HEK293 (cell line): ENCODE data around the gene PLEKHG2.

Experiments
- CTCF ChIP-seq: fragments of 450-650 bp; formaldehyde crosslinking; IDR thresholded peaks from 2 replicates; pipeline ENCODE4 v1.5.1; 2016; ENCODE audit warnings: missing biosample characterization, missing genetic modification characterization
- KLF8 ChIP-seq: fragments of 450-650 bp; formaldehyde crosslinking; IDR thresholded peaks from 2 replicates; pipeline ENCODE4 v1.5.1; 2016; ENCODE audit warnings: missing biosample characterization, missing genetic modification characterization
- PATZ1 ChIP-seq: fragments of 450-650 bp; formaldehyde crosslinking; IDR thresholded peaks from 2 replicates; pipeline ENCODE4 v1.5.1; 2016; ENCODE audit warnings: missing biosample characterization, missing genetic modification characterization
- PRDM1 ChIP-seq: fragments of 450-650 bp; formaldehyde crosslinking; IDR thresholded peaks from 2 replicates; pipeline ENCODE4; 2016; ENCODE audit warnings: missing biosample characterization, missing genetic modification characterization
- SP2 ChIP-seq: fragments of 450-650 bp; formaldehyde crosslinking; IDR thresholded peaks from 2 replicates; pipeline ENCODE4 v1.5.1; 2016; ENCODE audit warnings: missing biosample characterization, missing genetic modification characterization
- TCF7L2 ChIP-seq: IDR thresholded peaks from 2 replicates; pipeline ENCODE4 v1.6.1; 2011; ENCODE audit warnings: low read depth, mild to moderate bottlenecking, inconsistent platforms, low read length, moderate library complexity, borderline replicate concordance
- WT1 ChIP-seq: fragments of 450-650 bp; formaldehyde crosslinking; IDR thresholded peaks from 2 replicates; pipeline ENCODE4 v1.5.1; 2016; ENCODE audit warnings: missing biosample characterization, missing genetic modification characterization
- ZBTB1 ChIP-seq: fragments of 450-650 bp; formaldehyde crosslinking; IDR thresholded peaks from 2 replicates; pipeline ENCODE4 v1.5.1; 2016; ENCODE audit warnings: missing biosample characterization, missing genetic modification characterization
- ZFP37 ChIP-seq: fragments of 450-650 bp; formaldehyde crosslinking; IDR thresholded peaks from 2 replicates; pipeline ENCODE4 v1.5.1; 2016; ENCODE audit warnings: missing biosample characterization, missing genetic modification characterization
- ZNF112 ChIP-seq: fragments of 450-650 bp; formaldehyde crosslinking; IDR thresholded peaks from 2 replicates; pipeline ENCODE4 v1.5.0; 2017; ENCODE audit warnings: missing biosample characterization, missing genetic modification characterization
- ZNF214 ChIP-seq: fragments of 450-650 bp; formaldehyde crosslinking; IDR thresholded peaks from 2 replicates; pipeline ENCODE4 v1.5.1; 2017; ENCODE audit warnings: missing biosample characterization, mild to moderate bottlenecking, missing genetic modification characterization, borderline replicate concordance
- ZNF23 ChIP-seq: fragments of 450-650 bp; formaldehyde crosslinking; IDR thresholded peaks from 2 replicates; pipeline ENCODE4 v1.5.1; 2016; ENCODE audit warnings: missing biosample characterization, missing genetic modification characterization, borderline replicate concordance
- ZNF335 ChIP-seq: fragments of 450-650 bp; formaldehyde crosslinking; conservative IDR thresholded peaks from 2 replicates; pipeline ENCODE4 v1.5.1; 2016; ENCODE audit warnings: missing biosample characterization, missing genetic modification characterization
- ZNF518A ChIP-seq: fragments of 450-650 bp; formaldehyde crosslinking; conservative IDR thresholded peaks from 2 replicates; pipeline ENCODE4 v1.5.1; 2016; ENCODE audit warnings: low read depth, missing biosample characterization, missing genetic modification characterization
- ZNF560 ChIP-seq: fragments of 450-650 bp; formaldehyde crosslinking; IDR thresholded peaks from 2 replicates; pipeline ENCODE4 v1.5.1; 2017; ENCODE audit warnings: missing biosample characterization, missing genetic modification characterization, borderline replicate concordance
- ZNF701 ChIP-seq: fragments of 450-650 bp; formaldehyde crosslinking; IDR thresholded peaks from 2 replicates; pipeline ENCODE4 v1.5.1; 2016; ENCODE audit warnings: missing biosample characterization, missing genetic modification characterization
- ZNF768 ChIP-seq: fragments of 450-650 bp; formaldehyde crosslinking; IDR thresholded peaks from 2 replicates; pipeline ENCODE4 v1.5.1; 2018; ENCODE audit warnings: missing biosample characterization, mild to moderate bottlenecking, missing genetic modification characterization
- ZSCAN23 ChIP-seq: fragments of 450-650 bp; formaldehyde crosslinking; IDR thresholded peaks from 2 replicates; pipeline ENCODE4 v1.5.1; 2016; ENCODE audit warnings: missing biosample characterization, missing genetic modification characterization
- TF ChIP-seq, protein P1 (sequence below): fragments of 450-650 bp; formaldehyde crosslinking; IDR thresholded peaks from 2 replicates; pipeline ENCODE4 v1.5.1; 2016; ENCODE audit warnings: missing biosample characterization, missing genetic modification characterization
- TF ChIP-seq, protein P2 (sequence below): IDR thresholded peaks from 2 replicates; pipeline ENCODE4 v1.6.1; 2011; ENCODE audit warnings: mild to moderate bottlenecking, low read depth, low read length, borderline replicate concordance
- TF ChIP-seq, protein P3 (sequence below): fragments of 450-650 bp; formaldehyde crosslinking; IDR thresholded peaks from 2 replicates; pipeline ENCODE4 v1.5.1; 2016; ENCODE audit warnings: missing biosample characterization, missing genetic modification characterization

PLEKHG2 gene

GRCh38 chr19:39430675-39431593, 18.5 kb downstream of the PLEKHG2 start (continued):
- TF ChIP-seq ZNF518A (no peak; the same call in 1 of the 2 replicates), ZBTB1 (tag by site-specific recombination) (no peak), ZNF701 (tag by site-specific recombination) (no peak), ZNF23 (tag by site-specific recombination) (no peak), ZNF768 (tag by site-specific recombination) (0 out of 2 replicates have a peak, but pooled peaks have one; percentile 8), ZNF335 (peak; percentile 36), WT1 (tag by site-specific recombination) (peak; percentile 16; the same call in 1 of the 2 replicates), PATZ1 (peak; percentile 55), ZSCAN23 (tag by site-specific recombination) (no peak), ZNF560 (tag by site-specific recombination) (no peak), TCF7L2 (no peak), KLF8 (tag by site-specific recombination) (peak; percentile 70), ZNF214 (tag by site-specific recombination) (no peak), ZFP37 (tag by site-specific recombination) (peak; percentile 97), PRDM1 (tag by site-specific recombination) (peak; percentile 94), SP2 (tag by site-specific recombination) (peak; percentile 46), CTCF (tag by site-specific recombination) (no peak), ZNF112 (tag by site-specific recombination) (no peak)
- TF ChIP-seq, protein P1, sequence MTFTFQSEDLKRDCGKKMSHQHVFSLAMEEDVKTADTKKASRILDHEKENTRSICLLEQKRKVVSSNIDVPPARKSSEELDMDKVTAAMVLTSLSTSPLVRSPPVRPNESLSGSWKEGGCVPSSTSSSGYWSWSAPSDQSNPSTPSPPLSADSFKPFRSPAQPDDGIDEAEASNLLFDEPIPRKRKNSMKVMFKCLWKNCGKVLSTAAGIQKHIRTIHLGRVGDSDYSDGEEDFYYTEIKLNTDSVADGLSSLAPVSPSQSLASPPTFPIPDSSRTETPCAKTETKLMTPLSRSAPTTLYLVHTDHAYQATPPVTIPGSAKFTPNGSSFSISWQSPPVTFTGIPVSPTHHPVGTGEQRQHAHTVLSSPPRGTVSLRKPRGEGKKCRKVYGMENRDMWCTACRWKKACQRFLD (tag by site-specific recombination) = no peak
- TF ChIP-seq, protein P2, sequence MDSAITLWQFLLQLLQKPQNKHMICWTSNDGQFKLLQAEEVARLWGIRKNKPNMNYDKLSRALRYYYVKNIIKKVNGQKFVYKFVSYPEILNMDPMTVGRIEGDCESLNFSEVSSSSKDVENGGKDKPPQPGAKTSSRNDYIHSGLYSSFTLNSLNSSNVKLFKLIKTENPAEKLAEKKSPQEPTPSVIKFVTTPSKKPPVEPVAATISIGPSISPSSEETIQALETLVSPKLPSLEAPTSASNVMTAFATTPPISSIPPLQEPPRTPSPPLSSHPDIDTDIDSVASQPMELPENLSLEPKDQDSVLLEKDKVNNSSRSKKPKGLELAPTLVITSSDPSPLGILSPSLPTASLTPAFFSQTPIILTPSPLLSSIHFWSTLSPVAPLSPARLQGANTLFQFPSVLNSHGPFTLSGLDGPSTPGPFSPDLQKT = no peak
- TF ChIP-seq, protein P3, sequence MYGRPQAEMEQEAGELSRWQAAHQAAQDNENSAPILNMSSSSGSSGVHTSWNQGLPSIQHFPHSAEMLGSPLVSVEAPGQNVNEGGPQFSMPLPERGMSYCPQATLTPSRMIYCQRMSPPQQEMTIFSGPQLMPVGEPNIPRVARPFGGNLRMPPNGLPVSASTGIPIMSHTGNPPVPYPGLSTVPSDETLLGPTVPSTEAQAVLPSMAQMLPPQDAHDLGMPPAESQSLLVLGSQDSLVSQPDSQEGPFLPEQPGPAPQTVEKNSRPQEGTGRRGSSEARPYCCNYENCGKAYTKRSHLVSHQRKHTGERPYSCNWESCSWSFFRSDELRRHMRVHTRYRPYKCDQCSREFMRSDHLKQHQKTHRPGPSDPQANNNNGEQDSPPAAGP (tag by site-specific recombination) = no peak
